Measurements from ENCODE around the gene OSGEP.
A peak's percentile ranks its signal among the peaks of the same experiment; 100 is the strongest.

Gene OSGEP

DNA sequence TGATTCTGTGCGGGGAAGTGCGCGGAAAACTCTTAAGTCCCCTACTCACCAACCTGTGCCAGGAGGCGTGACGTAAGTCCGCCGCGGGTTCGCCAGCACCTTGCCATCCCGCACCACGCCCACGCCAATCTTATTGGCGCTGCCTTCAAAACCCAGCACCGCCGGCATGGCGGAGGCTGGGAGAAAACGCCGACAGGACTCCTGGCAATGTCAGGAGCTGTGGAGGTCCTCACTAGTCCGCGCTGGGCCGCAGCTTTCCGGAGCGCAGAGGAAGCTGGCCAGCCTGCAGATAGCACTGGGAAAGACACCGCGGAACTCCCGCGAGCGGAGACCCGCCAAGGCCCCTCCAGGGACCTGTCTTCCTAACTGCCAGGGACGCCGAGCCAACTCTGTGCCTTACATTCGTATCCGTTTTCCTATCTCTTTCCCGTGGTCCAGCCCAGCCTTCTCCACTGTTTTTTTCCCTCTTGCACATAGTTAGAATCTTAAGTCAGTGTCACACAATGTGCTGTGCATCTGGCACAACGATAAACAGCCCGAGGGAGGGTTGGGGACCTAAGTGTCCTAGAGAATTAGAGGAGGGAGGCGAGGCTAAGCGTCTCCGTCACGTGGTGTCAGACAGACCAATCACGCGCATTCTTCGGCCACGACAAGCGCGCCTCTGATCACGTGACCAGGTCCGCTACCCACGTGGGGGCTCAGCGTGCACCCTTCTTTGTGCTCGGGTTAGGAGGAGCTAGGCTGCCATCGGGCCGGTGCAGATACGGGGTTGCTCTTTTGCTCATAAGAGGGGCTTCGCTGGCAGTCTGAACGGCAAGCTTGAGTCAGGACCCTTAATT is at the start of gene OSGEP, which contains the start of gene APEX1:
Gene OSGEP (minus strand): TSS at position 297 of the 839 bp plus-strand sequence. CDS start 129 bp downstream, at position 168.
Gene APEX1 (plus strand): TSS at position 711 of the 839 bp plus-strand sequence. CDS start 420 bp downstream, outside the sequence.
- TF ChIP-seq, protein P1, sequence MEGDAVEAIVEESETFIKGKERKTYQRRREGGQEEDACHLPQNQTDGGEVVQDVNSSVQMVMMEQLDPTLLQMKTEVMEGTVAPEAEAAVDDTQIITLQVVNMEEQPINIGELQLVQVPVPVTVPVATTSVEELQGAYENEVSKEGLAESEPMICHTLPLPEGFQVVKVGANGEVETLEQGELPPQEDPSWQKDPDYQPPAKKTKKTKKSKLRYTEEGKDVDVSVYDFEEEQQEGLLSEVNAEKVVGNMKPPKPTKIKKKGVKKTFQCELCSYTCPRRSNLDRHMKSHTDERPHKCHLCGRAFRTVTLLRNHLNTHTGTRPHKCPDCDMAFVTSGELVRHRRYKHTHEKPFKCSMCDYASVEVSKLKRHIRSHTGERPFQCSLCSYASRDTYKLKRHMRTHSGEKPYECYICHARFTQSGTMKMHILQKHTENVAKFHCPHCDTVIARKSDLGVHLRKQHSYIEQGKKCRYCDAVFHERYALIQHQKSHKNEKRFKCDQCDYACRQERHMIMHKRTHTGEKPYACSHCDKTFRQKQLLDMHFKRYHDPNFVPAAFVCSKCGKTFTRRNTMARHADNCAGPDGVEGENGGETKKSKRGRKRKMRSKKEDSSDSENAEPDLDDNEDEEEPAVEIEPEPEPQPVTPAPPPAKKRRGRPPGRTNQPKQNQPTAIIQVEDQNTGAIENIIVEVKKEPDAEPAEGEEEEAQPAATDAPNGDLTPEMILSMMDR (IDR thresholded peaks at IDR 0.05), result no peak
- peak; percentile 95 for DNase-seq
- H3K27me3 Mint-ChIP-seq (ENCODE audit: low read depth, poor library complexity), result no peaks in the 10 kb centered on the region
- no peak within 1 kb of the TSS for H3K4me3 Mint-ChIP-seq
- no peak within 1 kb of the TSS for H3K27ac Mint-ChIP-seq
- peaks cover 12% of the 10 kb centered on the region for H3K4me1 Mint-ChIP-seq
- H3K9me3 Mint-ChIP-seq, result no peaks in the 10 kb centered on the region
- peaks cover 36% of the 10 kb centered on the region for H3K36me3 Mint-ChIP-seq (ENCODE audit: low read depth)

DNA sequence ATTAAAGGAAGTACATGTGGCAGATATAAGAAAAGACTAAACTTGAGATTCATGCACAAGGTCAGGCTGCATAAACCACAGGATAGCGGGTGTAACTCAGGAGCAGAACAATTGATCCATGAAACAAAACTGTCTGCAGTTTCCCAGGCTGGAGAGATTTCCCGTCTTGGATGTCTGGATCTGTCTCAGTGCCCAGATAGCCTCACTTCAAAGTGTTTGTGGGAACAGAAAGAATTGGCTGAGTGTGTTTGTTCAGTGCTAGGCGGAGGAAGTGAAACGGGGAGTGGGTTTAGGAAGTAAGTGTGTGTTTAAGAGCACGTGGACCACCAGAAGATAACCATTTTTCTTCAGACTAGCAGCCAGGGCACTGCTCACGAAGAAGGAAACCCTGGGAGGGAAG is 49.3 kb upstream of the OSGEP start:
- Mint-ChIP-seq H3K4me3 (peak overlapping the region; percentile 7), H3K27me3 (ENCODE audit: low read depth, poor library complexity) (peaks cover 3% of the 10 kb centered on the region), H3K4me1 (peaks cover 24% of the 10 kb centered on the region), H3K36me3 (ENCODE audit: low read depth) (no peaks in the 10 kb centered on the region), H3K27ac (peak overlapping the region; percentile 4), H3K9me3 (peaks cover 21% of the 10 kb centered on the region)
- DNase-seq, result no peak
- TF ChIP-seq, protein P1 (IDR thresholded peaks at IDR 0.05), result no peak

DNA sequence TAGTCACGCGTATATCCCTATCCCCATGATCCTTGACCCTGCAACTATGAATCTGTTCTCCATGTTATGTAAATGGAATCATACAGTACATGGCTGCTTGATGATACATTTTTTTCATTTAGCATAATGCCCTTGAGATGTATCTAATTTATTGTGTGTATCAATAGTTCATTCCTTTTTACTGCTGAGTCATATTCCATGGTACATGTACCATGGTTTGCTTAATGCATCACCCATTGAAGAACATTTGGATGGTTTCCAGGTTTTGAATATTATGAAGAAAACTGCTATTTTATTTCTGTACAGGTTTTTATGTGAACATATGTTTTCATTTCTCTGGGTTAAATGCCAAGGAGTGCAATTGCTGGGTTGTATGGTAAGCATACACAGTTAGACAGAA is 46.7 kb upstream of the OSGEP start:
- Mint-ChIP-seq H3K36me3 (ENCODE audit: low read depth) (no peaks in the 10 kb centered on the region), H3K9me3 (peaks cover 13% of the 10 kb centered on the region), H3K27ac (no peak overlapping the region), H3K4me1 (peaks cover 30% of the 10 kb centered on the region), H3K4me3 (no peak overlapping the region), H3K27me3 (ENCODE audit: low read depth, poor library complexity) (peaks cover 8% of the 10 kb centered on the region)
- TF ChIP-seq, protein P1 (IDR thresholded peaks at IDR 0.05), result no peak
- DNase-seq, result no peak

DNA sequence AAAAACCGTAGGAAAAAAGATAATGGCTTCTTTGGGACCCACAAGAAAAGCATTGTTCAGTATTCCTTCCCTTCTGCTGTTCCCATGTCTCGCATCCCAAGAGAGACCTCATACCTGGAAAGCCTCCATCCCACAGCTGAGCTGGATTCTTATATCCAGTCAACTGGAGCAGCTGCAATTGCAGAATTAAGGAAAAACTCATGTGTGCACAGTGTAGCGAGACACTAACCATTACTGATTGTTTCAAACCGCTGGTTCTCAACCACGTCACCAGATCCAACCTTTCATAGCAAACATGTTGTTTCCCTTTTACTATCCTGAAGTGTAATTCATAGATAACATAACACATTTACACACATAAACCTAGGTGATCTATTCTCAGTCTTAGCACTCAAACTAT is 45.3 kb upstream of the OSGEP start:
- Mint-ChIP-seq H3K4me3 (no peak overlapping the region), H3K4me1 (peaks cover 30% of the 10 kb centered on the region), H3K36me3 (ENCODE audit: low read depth) (no peaks in the 10 kb centered on the region), H3K9me3 (peaks cover 23% of the 10 kb centered on the region), H3K27ac (no peak overlapping the region), H3K27me3 (ENCODE audit: low read depth, poor library complexity) (peaks cover 8% of the 10 kb centered on the region)
- no peak for DNase-seq
- TF ChIP-seq, protein P1 (IDR thresholded peaks at IDR 0.05), result no peak

DNA sequence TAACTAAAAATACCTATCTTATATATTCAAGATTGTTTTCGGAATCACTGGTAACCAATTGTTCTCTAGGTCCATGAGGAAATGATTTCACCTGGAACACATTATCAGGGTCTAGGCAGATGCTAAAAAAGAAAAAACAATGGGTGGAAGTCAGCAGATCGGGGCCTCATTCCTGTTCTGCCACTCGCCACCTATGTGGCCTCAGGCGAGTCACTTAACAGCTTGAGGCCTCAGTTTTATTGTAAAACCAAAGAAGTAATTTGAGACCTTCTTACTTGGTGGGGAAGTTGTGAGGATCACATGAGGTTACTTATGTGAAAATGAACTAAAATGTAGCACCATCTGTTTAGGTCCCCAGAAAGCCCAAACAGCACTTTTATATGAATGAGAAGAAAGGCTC is 44.5 kb upstream of the OSGEP start:
- H3K9me3 Mint-ChIP-seq, result peaks cover 22% of the 10 kb centered on the region
- peaks cover 10% of the 10 kb centered on the region for H3K27me3 Mint-ChIP-seq (ENCODE audit: low read depth, poor library complexity)
- H3K36me3 Mint-ChIP-seq (ENCODE audit: low read depth), result no peaks in the 10 kb centered on the region
- no peak overlapping the region for H3K27ac Mint-ChIP-seq
- TF ChIP-seq, protein P1 (IDR thresholded peaks at IDR 0.05), result no peak
- DNase-seq, result no peak
- peaks cover 29% of the 10 kb centered on the region for H3K4me1 Mint-ChIP-seq
- no peak overlapping the region for H3K4me3 Mint-ChIP-seq

Measured in nephron progenitor cell (in vitro differentiated cells).